Mammary epithelial cell (primary cell): ENCODE data around the gene FHIT.

Source experiments
- CTCF ChIP-seq, 2 donors: IDR thresholded peaks in 1 of 2; conservative IDR thresholded peaks in 1 of 2; 2 replicates each; pipeline ENCODE4 v1.5.1; 2011 to 2012; ENCODE audit warnings: inconsistent platforms in 2 of 2, low read length in 2 of 2, mild to moderate bottlenecking in 2 of 2, control low read depth in 1 of 2, low read depth in 1 of 2; ENCODE audit not compliant: insufficient read depth in 1 of 2; ENCODE audit errors: extremely low read depth in 1 of 2
- EZH2 ChIP-seq: IDR thresholded peaks from 2 replicates; pipeline ENCODE4 v1.6.1; 2012; ENCODE audit warnings: low read length, inconsistent platforms, borderline replicate concordance

DNA sequence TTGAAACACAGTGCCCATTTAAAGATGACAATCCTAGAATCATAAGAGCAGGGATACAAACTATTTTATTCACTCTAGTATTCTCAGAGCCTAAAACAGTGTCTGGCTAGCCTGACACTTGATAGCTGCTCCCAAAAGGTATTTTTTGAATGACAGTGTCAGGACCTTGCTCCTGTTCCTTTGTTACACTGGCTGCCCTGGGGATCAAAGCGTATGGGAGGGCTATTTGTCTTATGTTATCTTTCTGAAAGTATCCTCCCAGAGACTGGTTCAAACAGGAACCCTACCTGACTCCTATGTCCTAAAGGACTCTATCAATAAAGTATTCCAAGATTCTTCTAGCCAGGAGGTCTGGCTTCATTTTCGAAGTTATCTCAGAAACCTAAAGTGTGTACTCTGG, 621.4 kb downstream of the FHIT start:
- TF ChIP-seq CTCF (conservative IDR thresholded peaks at IDR 0.05 in 1 of 2, IDR thresholded peaks at IDR 0.05 in 1 of 2; ENCODE audit: extremely low read depth in 1 of 2, insufficient read depth in 1 of 2, low read depth in 1 of 2, low read length in 2 of 2) (no peak), EZH2 (no peak)
